DND-41 (cell line): Measurements from ENCODE around the gene SCNN1B.

Experiments
- ATAC-seq: fragments of 200-7000 bp; cut with Tn5 transposase; 3 replicates; pipeline ENCODE4 v1.9.1; 2021; ENCODE audit warnings: low read depth; ENCODE audit not compliant: insufficient read depth
- DNase-seq: peaks from one replicate; pipeline ENCODE4 v3.0.0-alpha.2; 2020
- H2AFZ ChIP-seq: 2 replicates; pipeline ENCODE4 v1.6.0; 2012; ENCODE audit warnings: low read depth, low read length
- H3K27ac ChIP-seq: 2 replicates; pipeline ENCODE4 v1.5.1; 2012; ENCODE audit warnings: low read length, inconsistent platforms
- H3K27me3 ChIP-seq: fragments of 200-600 bp; sonication (generic); 2 replicates; pipeline ENCODE4 v1.6.0; 2012; ENCODE audit warnings: low read length, mild to moderate bottlenecking, inconsistent platforms; ENCODE audit not compliant: insufficient read depth, poor library complexity
- H3K36me3 ChIP-seq: 2 replicates; pipeline ENCODE4 v1.5.1; 2012; ENCODE audit warnings: low read length, inconsistent platforms; ENCODE audit not compliant: insufficient read depth
- H3K4me1 ChIP-seq: 2 replicates; pipeline ENCODE4 v1.5.1; 2012; ENCODE audit warnings: mild to moderate bottlenecking, low read length; ENCODE audit not compliant: insufficient read depth
- H3K4me2 ChIP-seq: 2 replicates; pipeline ENCODE4 v1.6.0; 2012; ENCODE audit warnings: mild to moderate bottlenecking, moderate library complexity, low read length, inconsistent platforms; ENCODE audit not compliant: insufficient read depth
- H3K4me3 ChIP-seq, 2 experiments: fragments of 200-600 bp in 1 of 2; shearing (Covaris generic) in 1 of 2; 2 replicates each; pipeline ENCODE4 v1.5.1; 2012 to 2016; ENCODE audit warnings: inconsistent platforms in 2 of 2, low read length in 2 of 2, mild to moderate bottlenecking in 2 of 2, low read depth in 1 of 2, moderate library complexity in 1 of 2
- H3K79me2 ChIP-seq: 2 replicates; pipeline ENCODE4 v1.6.0; 2012; ENCODE audit warnings: low read length, inconsistent platforms; ENCODE audit not compliant: insufficient read depth
- H3K9ac ChIP-seq: 2 replicates; pipeline ENCODE4 v1.6.0; 2012; ENCODE audit warnings: low read depth, mild to moderate bottlenecking, inconsistent platforms, low read length, moderate library complexity
- H3K9me3 ChIP-seq: 2 replicates; pipeline ENCODE4 v1.5.1; 2012; ENCODE audit warnings: low read length, moderate library complexity, mild to moderate bottlenecking, inconsistent platforms; ENCODE audit not compliant: insufficient read depth, severe bottlenecking
- H4K20me1 ChIP-seq: 2 replicates; pipeline ENCODE4 v1.6.0; 2012; ENCODE audit warnings: low read length; ENCODE audit not compliant: insufficient read depth
- EZH2 ChIP-seq: IDR thresholded peaks from 3 replicates; pipeline ENCODE4 v1.6.1; 2012; ENCODE audit warnings: borderline replicate concordance, low read depth, mild to moderate bottlenecking, moderate library complexity, low read length, inconsistent platforms; ENCODE audit not compliant: severe bottlenecking
- TF ChIP-seq, protein P1 (sequence below): IDR thresholded peaks from 2 replicates; pipeline ENCODE4 v1.5.1; 2012; ENCODE audit warnings: borderline replicate concordance, low read length, moderate library complexity, mild to moderate bottlenecking; ENCODE audit not compliant: poor library complexity, severe bottlenecking; ENCODE audit errors: extremely low read depth

SCNN1B gene

DNA sequence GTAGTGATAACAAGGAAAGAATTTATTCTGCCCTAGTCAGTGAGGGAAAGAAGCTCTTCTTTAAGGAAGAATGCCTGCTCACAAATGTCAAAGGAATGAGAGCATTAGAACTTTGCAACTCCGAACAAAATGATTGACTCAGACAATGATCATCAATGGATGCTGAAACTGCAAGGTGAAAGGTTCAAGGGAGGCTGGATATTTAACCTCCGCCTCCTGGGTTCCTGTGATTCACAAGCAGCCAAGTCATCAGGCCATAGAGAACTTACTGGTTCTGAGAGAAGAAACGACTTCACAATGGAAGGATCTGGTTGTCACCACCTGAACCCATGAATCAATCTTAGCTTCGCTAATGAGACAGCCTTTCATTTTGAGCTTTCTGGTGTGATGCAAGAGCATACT, 16.0 kb upstream of the SCNN1B start:
- Histone ChIP-seq H3K9ac (no peak overlapping the region), H3K27ac (no peak overlapping the region), H4K20me1 (no peaks in the 10 kb centered on the region), H3K27me3 (no peaks in the 10 kb centered on the region), H3K4me2 (no peak overlapping the region), H3K36me3 (no peaks in the 10 kb centered on the region), H3K9me3 (no peaks in the 10 kb centered on the region), H2AFZ (no peak overlapping the region), H3K4me3 (no peak overlapping the region), H3K79me2 (no peaks in the 10 kb centered on the region), H3K4me1 (0 out of 2 replicates have a peak, but pooled peaks cover 5% of the 10 kb centered on the region)
- no peak for TF ChIP-seq EZH2
- TF ChIP-seq, protein P1, sequence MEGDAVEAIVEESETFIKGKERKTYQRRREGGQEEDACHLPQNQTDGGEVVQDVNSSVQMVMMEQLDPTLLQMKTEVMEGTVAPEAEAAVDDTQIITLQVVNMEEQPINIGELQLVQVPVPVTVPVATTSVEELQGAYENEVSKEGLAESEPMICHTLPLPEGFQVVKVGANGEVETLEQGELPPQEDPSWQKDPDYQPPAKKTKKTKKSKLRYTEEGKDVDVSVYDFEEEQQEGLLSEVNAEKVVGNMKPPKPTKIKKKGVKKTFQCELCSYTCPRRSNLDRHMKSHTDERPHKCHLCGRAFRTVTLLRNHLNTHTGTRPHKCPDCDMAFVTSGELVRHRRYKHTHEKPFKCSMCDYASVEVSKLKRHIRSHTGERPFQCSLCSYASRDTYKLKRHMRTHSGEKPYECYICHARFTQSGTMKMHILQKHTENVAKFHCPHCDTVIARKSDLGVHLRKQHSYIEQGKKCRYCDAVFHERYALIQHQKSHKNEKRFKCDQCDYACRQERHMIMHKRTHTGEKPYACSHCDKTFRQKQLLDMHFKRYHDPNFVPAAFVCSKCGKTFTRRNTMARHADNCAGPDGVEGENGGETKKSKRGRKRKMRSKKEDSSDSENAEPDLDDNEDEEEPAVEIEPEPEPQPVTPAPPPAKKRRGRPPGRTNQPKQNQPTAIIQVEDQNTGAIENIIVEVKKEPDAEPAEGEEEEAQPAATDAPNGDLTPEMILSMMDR: no peak
- no peak for ATAC-seq
- no peak for DNase-seq

- no peaks in the 10 kb centered on the region for H3K79me2 ChIP-seq
- no peak for DNase-seq
- H3K27ac ChIP-seq: no peak overlapping the region
- no peak overlapping the region for H3K4me3 ChIP-seq
- no peak overlapping the region for H3K4me2 ChIP-seq
- no peaks in the 10 kb centered on the region for H3K27me3 ChIP-seq
- no peaks in the 10 kb centered on the region for H4K20me1 ChIP-seq
- ATAC-seq: no peak
- TF ChIP-seq EZH2: no peak
- TF ChIP-seq, protein P1: no peak
- H3K4me1 ChIP-seq: 0 out of 2 replicates have a peak, but pooled peaks cover 5% of the 10 kb centered on the region
- H3K9ac ChIP-seq: no peak overlapping the region
- H2AFZ ChIP-seq: no peak overlapping the region
- H3K9me3 ChIP-seq: no peaks in the 10 kb centered on the region
- no peaks in the 10 kb centered on the region for H3K36me3 ChIP-seq
These were observed 13.9 kb upstream of the SCNN1B start for GRCh38 chr16:23288209-23288608.

GRCh38 chr16:23288726-23289512, 13.2 kb upstream of the SCNN1B start:
- peak; percentile 14 for DNase-seq
- H3K9ac ChIP-seq: no peak overlapping the region
- ATAC-seq: peak; percentile 55; the same call in 1 of the 3 replicates
- TF ChIP-seq, protein P1: no peak
- no peak for TF ChIP-seq EZH2
- H3K79me2 ChIP-seq: no peaks in the 10 kb centered on the region
- H3K27ac ChIP-seq: no peak overlapping the region
- no peaks in the 10 kb centered on the region for H4K20me1 ChIP-seq
- H3K36me3 ChIP-seq: no peaks in the 10 kb centered on the region
- H3K4me3 ChIP-seq: no peak overlapping the region
- H3K27me3 ChIP-seq: no peaks in the 10 kb centered on the region
- no peak overlapping the region for H3K4me2 ChIP-seq
- 0 out of 2 replicates have a peak, but pooled peaks cover 5% of the 10 kb centered on the region for H3K4me1 ChIP-seq
- H3K9me3 ChIP-seq: no peaks in the 10 kb centered on the region
- H2AFZ ChIP-seq: no peak overlapping the region
